ENCODE data around the gene TRAPPC2L. TPM values are rescaled to one million over a fixed set of nuclear protein-coding genes. Genes with fewer than 3 reads are reported as not detected.
A peak's percentile ranks its signal among the peaks of the same experiment; 100 is the strongest.

TRAPPC2L gene, protein sequence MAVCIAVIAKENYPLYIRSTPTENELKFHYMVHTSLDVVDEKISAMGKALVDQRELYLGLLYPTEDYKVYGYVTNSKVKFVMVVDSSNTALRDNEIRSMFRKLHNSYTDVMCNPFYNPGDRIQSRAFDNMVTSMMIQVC
- 10 to 100 TPM; 10.9 to 62.5 (median 32.4) TPM for total RNA-seq

DNA sequence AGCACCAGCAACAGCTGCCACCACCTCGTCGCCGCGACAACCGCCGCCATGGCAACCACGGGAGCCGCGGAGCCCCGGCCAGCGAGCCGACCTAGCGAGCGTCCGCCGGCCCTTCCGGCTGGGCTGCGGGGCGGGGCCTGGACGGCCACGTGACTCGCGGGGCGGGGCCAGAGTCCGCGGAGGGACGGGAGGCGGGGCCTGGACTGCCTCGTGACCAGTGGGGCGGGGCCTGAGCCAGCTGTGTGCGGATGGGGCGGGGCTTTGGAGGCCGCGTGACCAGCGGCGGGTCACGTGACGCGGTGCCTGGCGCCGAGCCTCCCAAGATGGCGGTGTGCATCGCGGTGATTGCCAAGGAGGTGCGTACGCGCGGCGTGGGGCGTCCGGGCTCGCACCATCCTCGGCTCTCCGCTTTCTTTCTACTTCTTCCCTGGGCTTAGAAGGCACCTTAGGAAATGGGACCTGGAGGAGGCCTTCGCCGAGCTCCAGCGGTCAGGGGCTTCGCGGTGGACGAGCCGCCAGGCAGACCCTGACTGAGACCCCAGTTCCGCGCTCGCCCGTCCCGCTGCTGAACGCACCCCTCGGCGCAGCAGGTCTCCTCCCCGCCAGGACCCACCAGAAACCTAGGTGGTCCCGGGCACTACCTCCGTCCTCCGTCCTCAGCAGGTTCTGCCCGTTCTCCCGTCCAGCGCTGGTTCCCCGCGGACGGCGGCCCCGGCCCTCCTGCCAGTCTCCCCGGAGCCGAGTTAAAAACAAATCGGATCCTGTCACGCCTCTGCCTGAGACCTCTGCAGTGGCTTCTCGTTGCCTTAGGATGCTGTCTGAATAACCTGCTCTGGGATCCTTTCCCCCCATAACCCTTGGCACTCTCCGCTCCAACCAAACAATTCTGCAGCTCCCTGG is at the start of gene TRAPPC2L, which contains the start of gene GALNS:
Gene TRAPPC2L (plus strand): TSS at position 300 of the 900 bp plus-strand sequence. CDS start 24 bp downstream, at position 324.
Gene GALNS (minus strand): TSS at position 120 of the 900 bp plus-strand sequence. CDS start 70 bp downstream, at position 50.
- TF ChIP-seq EP300 (IDR thresholded peaks at IDR 0.05): peak in 1 of 4 donors; percentile 15
- TF ChIP-seq POLR2A (IDR thresholded peaks at IDR 0.05): peak in 3 of 4 donors; percentile 63 to 92 (median 77)
- TF ChIP-seq, protein P1, sequence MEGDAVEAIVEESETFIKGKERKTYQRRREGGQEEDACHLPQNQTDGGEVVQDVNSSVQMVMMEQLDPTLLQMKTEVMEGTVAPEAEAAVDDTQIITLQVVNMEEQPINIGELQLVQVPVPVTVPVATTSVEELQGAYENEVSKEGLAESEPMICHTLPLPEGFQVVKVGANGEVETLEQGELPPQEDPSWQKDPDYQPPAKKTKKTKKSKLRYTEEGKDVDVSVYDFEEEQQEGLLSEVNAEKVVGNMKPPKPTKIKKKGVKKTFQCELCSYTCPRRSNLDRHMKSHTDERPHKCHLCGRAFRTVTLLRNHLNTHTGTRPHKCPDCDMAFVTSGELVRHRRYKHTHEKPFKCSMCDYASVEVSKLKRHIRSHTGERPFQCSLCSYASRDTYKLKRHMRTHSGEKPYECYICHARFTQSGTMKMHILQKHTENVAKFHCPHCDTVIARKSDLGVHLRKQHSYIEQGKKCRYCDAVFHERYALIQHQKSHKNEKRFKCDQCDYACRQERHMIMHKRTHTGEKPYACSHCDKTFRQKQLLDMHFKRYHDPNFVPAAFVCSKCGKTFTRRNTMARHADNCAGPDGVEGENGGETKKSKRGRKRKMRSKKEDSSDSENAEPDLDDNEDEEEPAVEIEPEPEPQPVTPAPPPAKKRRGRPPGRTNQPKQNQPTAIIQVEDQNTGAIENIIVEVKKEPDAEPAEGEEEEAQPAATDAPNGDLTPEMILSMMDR (IDR thresholded peaks at IDR 0.05): peak in 1 of 6 experiments; percentile 19
- TF ChIP-seq POLR2AphosphoS5 (IDR thresholded peaks at IDR 0.05): peak; percentile 90 to 92
- 0 to 2% methylated on average over 17 to 45 of the region's 87 CpGs for WGBS, 2 donors
- Histone ChIP-seq H3K9me3 (no peaks in the 10 kb centered on the region), H3K36me3 (peaks cover 0 to 34% (median 26%) of the 10 kb centered on the region in 4 donors), H3K4me3 (peak within 1 kb of the TSS; percentile 70 to 100 (median 88)), H3K4me1 (peaks cover 27 to 48% (median 39%) of the 10 kb centered on the region in 4 donors), H3K27me3 (no peaks in the 10 kb centered on the region), H3K27ac (peak within 1 kb of the TSS; percentile 65 to 91 (median 82))
- DNase-seq (peak; percentile 99 to 100), ATAC-seq (ENCODE audit: low FRiP score in 2 of 2) (peak; percentile 97 to 98)

DNA sequence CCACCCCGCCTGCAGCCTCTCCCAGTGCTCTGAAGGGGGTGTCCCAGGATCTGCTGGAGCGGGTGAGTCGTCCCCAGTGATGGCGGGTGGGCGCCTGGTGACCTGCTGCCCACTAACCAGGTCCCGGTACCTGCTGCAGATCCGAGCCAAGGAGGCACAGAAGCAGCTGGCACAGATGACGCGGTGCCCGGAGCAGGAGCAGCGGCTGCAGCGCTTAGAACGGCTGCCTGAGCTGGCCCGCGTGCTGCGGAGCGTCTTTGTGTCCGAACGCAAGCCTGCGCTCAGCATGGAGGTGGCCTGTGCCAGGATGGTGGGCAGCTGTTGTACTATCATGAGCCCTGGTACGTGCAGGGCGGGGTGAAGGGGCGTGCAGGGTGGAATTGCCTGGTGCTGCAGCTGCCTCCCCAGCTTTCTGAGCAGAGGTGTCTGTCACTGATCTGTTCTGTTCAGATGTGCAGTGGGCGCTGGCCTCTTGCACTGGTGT is 49.7 kb upstream of the TRAPPC2L start:
- TF ChIP-seq, protein P1 (IDR thresholded peaks at IDR 0.05): no peak
- TF ChIP-seq POLR2AphosphoS5 (IDR thresholded peaks at IDR 0.05) (no peak), EP300 (IDR thresholded peaks at IDR 0.05) (no peak), POLR2A (IDR thresholded peaks at IDR 0.05) (no peak)
- Histone ChIP-seq H3K4me1 (peaks cover 35 to 57% (median 36%) of the 10 kb centered on the region in 4 donors), H3K27ac (no peak overlapping the region), H3K4me3 (no peak overlapping the region), H3K36me3 (peaks cover 0 to 22% (median 10%) of the 10 kb centered on the region in 4 donors), H3K27me3 (no peaks in the 10 kb centered on the region), H3K9me3 (no peaks in the 10 kb centered on the region)
- ATAC-seq (ENCODE audit: low FRiP score in 2 of 2): no peak
- peak in 1 of 2 donors; percentile 83 for DNase-seq
- 93 to 100% methylated on average over 1 to 24 of the region's 24 CpGs for WGBS, 2 donors

DNA sequence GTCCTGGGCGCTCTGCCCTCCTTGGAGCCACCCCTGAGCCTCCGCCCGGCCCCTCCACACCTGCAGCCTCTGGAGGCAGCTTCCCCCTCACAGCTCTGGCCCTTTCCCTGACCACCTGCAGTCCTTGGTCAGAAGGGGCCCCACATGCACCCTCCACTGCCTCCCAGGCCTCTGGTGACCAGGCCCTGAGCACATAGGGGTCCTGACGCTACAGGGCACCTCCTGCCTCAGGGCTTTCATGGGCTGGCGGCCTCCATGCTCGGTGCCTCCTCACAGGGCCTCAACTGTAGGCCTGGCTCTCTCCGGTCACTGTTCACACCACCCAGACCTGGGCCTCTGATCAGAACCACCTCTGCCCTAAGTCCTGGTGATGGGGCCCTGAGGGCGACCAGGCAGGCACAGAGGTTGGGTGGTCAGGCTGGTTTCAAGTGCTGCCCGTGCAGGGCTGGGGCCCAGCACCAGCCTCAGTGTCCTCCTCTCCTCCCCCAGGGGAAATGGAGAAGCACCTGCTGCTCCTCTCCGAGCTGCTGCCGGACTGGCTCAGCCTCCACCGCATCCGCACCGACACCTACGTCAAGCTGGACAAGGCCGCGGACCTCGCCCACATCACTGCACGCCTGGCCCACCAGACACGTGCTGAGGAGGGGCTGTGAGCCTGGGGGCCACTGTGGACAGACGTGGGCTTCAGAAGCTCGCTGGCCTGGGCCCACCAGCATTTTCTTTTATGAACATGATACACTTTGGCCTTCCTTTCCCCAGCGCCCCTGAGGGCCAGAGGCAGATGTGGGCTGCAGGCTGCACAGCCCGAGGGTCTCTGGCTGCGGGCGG is 49.1 kb upstream of the TRAPPC2L start:
- Histone ChIP-seq H3K4me3 (no peak overlapping the region), H3K27me3 (no peaks in the 10 kb centered on the region), H3K4me1 (peaks cover 36 to 57% (median 41%) of the 10 kb centered on the region in 4 donors), H3K9me3 (no peaks in the 10 kb centered on the region), H3K27ac (no peak overlapping the region), H3K36me3 (peaks cover 0 to 22% (median 10%) of the 10 kb centered on the region in 4 donors)
- DNase-seq: peak in 1 of 2 donors; percentile 65
- 90 to 92% methylated on average over 17 to 26 of the region's 26 CpGs for WGBS, 2 donors
- ATAC-seq (ENCODE audit: low FRiP score in 2 of 2): no peak
- no peak for TF ChIP-seq EP300 (IDR thresholded peaks at IDR 0.05)
- TF ChIP-seq, protein P1 (IDR thresholded peaks at IDR 0.05): no peak
- no peak for TF ChIP-seq POLR2AphosphoS5 (IDR thresholded peaks at IDR 0.05)
- no peak for TF ChIP-seq POLR2A (IDR thresholded peaks at IDR 0.05)

DNA sequence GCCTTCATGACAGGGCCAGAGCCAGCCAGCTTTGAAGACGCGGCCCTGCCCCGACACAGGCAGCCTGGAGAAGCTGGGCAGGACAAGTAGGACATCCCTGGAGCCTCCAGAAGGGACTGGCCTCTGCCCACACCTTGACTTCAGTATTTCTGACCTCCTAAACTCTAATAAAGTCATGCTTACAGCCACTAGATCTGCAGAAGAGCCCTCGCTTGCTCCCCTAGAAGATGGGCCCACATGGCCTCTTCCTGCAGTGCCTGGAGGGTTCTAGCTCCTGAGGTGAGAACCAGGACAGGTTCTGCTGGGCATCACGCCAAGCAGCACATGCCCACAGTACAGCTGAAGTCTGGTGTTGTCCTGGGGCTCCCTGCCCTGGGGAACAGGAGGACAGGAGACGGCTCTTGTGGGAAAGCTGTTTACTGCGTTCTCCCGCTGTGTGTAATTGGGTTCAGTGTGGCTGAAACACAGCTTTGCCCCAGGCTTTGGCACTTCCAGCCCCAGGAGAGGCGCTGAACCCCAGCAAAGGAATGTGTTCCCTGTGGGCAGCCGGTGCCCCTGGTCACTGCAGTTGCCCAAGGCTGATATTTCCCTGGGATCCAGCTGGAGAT is 47.8 kb upstream of the TRAPPC2L start:
- DNase-seq (no peak), ATAC-seq (ENCODE audit: low FRiP score in 2 of 2) (no peak)
- 86 to 92% methylated on average over 6 to 10 of the region's 10 CpGs for WGBS, 2 donors

More for the DNA sequence above, 47.8 kb upstream of the TRAPPC2L start:
- no peak overlapping the region for H3K4me3 ChIP-seq
- H3K4me1 ChIP-seq: peaks cover 34 to 53% (median 40%) of the 10 kb centered on the region in 4 donors
- H3K27ac ChIP-seq: no peak overlapping the region
- H3K36me3 ChIP-seq: peaks cover 0 to 22% (median 10%) of the 10 kb centered on the region in 4 donors
- TF ChIP-seq, protein P1 (IDR thresholded peaks at IDR 0.05): no peak
- no peaks in the 10 kb centered on the region for H3K27me3 ChIP-seq
- H3K9me3 ChIP-seq: no peaks in the 10 kb centered on the region

Data from upper lobe of left lung (tissue), 6 donors.